Lung microvascular endothelial cell (primary cell): Measurements from ENCODE around the gene REM1. TPM values are rescaled to one million over a fixed set of nuclear protein-coding genes. Genes with fewer than 3 reads are reported as not detected.

Experiments used
- DNase-seq, 2 donors: peaks; one replicate each; pipeline versions ENCODE4 v3.0.0 to v3.0.0-alpha.2; 2010; ENCODE audit warnings: low read depth in 2 of 2
- total RNA-seq: library from RNA; depleted of rRNA; stranded (reverse); fragments of >200 nt; gene quantifications from 2 replicates; pipeline ENCODE4 v1.2.1, GENCODE V29; 2014

REM1 gene
- total RNA-seq, 1 donor from 2014 or later = not detected

- DNase-seq = no peak
Observed at GRCh38 chr20:31522731-31523130, 47.6 kb downstream of the REM1 start.

- peak; percentile 64 to 71 for DNase-seq
Observed at GRCh38 chr20:31523361-31524283, 48.5 kb downstream of the REM1 start.

GRCh38 chr20:31527266-31527665 is 52.2 kb downstream of the REM1 start:
- no peak for DNase-seq

Other genes starting within 250 kb of the REM1 start
- not detected in 2 replicates for gene DEFB115, start 217.6 kb upstream of the REM1 start, total RNA-seq
- not detected in 2 replicates for gene DEFB116, start 166.7 kb upstream of the REM1 start, total RNA-seq
- gene DEFB118, start 106.7 kb upstream of the REM1 start, total RNA-seq = not detected in 2 replicates
- gene DEFB119, start 84.7 kb upstream of the REM1 start, total RNA-seq = not detected in 2 replicates
- gene DEFB121, start 69.1 kb upstream of the REM1 start, total RNA-seq = not detected in 2 replicates
- not detected in 2 replicates for gene DEFB123, start 34.7 kb upstream of the REM1 start, total RNA-seq
- gene DEFB124, start 161 bp upstream of the REM1 start, total RNA-seq = not detected in 2 replicates
- 31.6 and 37.9 TPM in 2 replicates for gene HM13, start 39.2 kb downstream of the REM1 start, total RNA-seq
- 478 and 838 TPM in 2 replicates for gene ID1, start 130.0 kb downstream of the REM1 start, total RNA-seq
- not detected in 2 replicates for gene COX4I2, start 162.6 kb downstream of the REM1 start, total RNA-seq
- gene BCL2L1, start 247.6 kb downstream of the REM1 start, total RNA-seq = 36.0 and 40.7 TPM in 2 replicates